GM12878 (cell line): ENCODE measurements around the gene CACNA2D3. TPM values are rescaled to one million over a fixed set of nuclear protein-coding genes. Genes with fewer than 3 reads are reported as not detected.

ENCODE experiments used
- ATAC-seq: fragments of 200-7000 bp; cut with Tn5 transposase; 3 replicates; pipeline ENCODE4 v1.9.1; 2020; ENCODE audit warnings: mild to moderate bottlenecking, moderate library complexity
- BruUV-seq: library from RNA; stranded (reverse); fragments of 400-500 nt; replicated peaks from 2 replicates; lab custom pipeline; 2021; lab: Mats Ljungman, UMichigan
- CTCF ChIA-PET: fragments of 300-600 bp; sonication (Branson Sonifier 250); formaldehyde crosslinking; extraction: SDS; loops from one replicate; lab custom pipeline; 2021; ENCODE audit warnings: inconsistent platforms; lab: Yijun Ruan, JAX
- POLR2A ChIA-PET: fragments of 350-600 bp; formaldehyde crosslinking; extraction: SDS; loops from one replicate; lab custom pipeline; 2021; ENCODE audit warnings: inconsistent platforms; lab: Charles Lee
- RAD21 ChIA-PET: fragments of 300-600 bp; sonication (Branson Sonifier 250); formaldehyde crosslinking; loops from one replicate; lab custom pipeline; 2023; ENCODE audit warnings: antibody characterized with exemption; ENCODE audit not compliant: unreplicated experiment; lab: Charles Lee
- SMC1A ChIA-PET: fragments of 300-600 bp; sonication (Branson Sonifier 250); formaldehyde crosslinking; loops from one replicate; lab custom pipeline; 2023; ENCODE audit not compliant: unreplicated experiment, uncharacterized antibody; lab: Charles Lee
- DNase-seq: peaks from one replicate; pipeline ENCODE4 v3.0.0-alpha.2; 2011; ENCODE audit warnings: low read depth, low spot score
- FAIRE-seq: peaks from 3 replicates; lab custom pipeline; 2011; peaks lifted over from hg19 to GRCh38; lab: Jason Lieb, UNC
- H2AFZ ChIP-seq: 2 replicates; pipeline ENCODE4 v1.6.0; 2011; ENCODE audit warnings: low read depth, low read length, control low read depth; ENCODE audit not compliant: control insufficient read depth
- H3K27ac ChIP-seq: 2 replicates; pipeline ENCODE4 v1.5.1; 2011; ENCODE audit warnings: control low read depth; ENCODE audit not compliant: control insufficient read depth, insufficient read depth
- H3K27me3 ChIP-seq, 2 experiments: replicated peaks in 1 of 2; 2 replicates each; pipeline versions ENCODE4 v1.6.0 to v1.6.1; 2011; ENCODE audit warnings: low read length in 1 of 2; ENCODE audit not compliant: control insufficient read depth in 2 of 2, insufficient read depth in 2 of 2
- H3K36me3 ChIP-seq, 2 experiments: 2 replicates each; pipeline ENCODE4 v1.5.1; 2011; ENCODE audit warnings: low read length in 1 of 2; ENCODE audit not compliant: control insufficient read depth in 2 of 2, insufficient read depth in 2 of 2
- H3K4me1 ChIP-seq: 2 replicates; pipeline ENCODE4 v1.6.1; 2011; ENCODE audit warnings: mild to moderate bottlenecking, low read length, moderate library complexity, mixed read lengths; ENCODE audit not compliant: control insufficient read depth, insufficient read depth
- H3K4me2 ChIP-seq: 2 replicates; pipeline ENCODE4 v1.6.0; 2011; ENCODE audit warnings: control low read depth; ENCODE audit not compliant: control insufficient read depth, insufficient read depth
- H3K4me3 ChIP-seq: fragments of 200-600 bp; sonication (generic); 2 replicates; pipeline ENCODE4 v1.5.1; 2016
- H3K79me2 ChIP-seq: 2 replicates; pipeline ENCODE4 v1.6.0; 2011; ENCODE audit warnings: low read length; ENCODE audit not compliant: control insufficient read depth, insufficient read depth
- H3K9ac ChIP-seq: 2 replicates; pipeline ENCODE4 v1.8.0; 2011; ENCODE audit warnings: low read length, control low read depth, mixed read lengths; ENCODE audit not compliant: control insufficient read depth, insufficient read depth
- H3K9me3 ChIP-seq: replicated peaks from 3 replicates; pipeline ENCODE4 v1.5.1; 2011; ENCODE audit warnings: mild to moderate bottlenecking, low read length; ENCODE audit not compliant: control insufficient read depth, insufficient read depth
- H4K20me1 ChIP-seq: 2 replicates; pipeline ENCODE4 v1.6.0; 2011; ENCODE audit not compliant: control insufficient read depth, insufficient read depth
- CUX1 ChIP-seq: IDR thresholded peaks from 2 replicates; pipeline ENCODE4 v1.6.1; 2012; ENCODE audit warnings: improper control_type of control experiment, low read depth, low read length; ENCODE audit not compliant: insufficient replicate concordance
- MTA2 ChIP-seq: fragments of 450-650 bp; IDR thresholded peaks from 2 replicates; pipeline ENCODE4 v1.6.1; 2016; ENCODE audit warnings: low read depth, mild to moderate bottlenecking, moderate library complexity
- NFXL1 ChIP-seq: fragments of 450-650 bp; IDR thresholded peaks from 2 replicates; pipeline ENCODE4 v1.6.1; 2017; ENCODE audit warnings: antibody characterized with exemption, mild to moderate bottlenecking, borderline replicate concordance
- POLR2AphosphoS2 ChIP-seq: IDR thresholded peaks from 2 replicates; pipeline ENCODE4 v1.6.1; 2011; ENCODE audit warnings: low read depth, mild to moderate bottlenecking, low read length, improper control_type of control experiment, moderate library complexity
- RAD21 ChIP-seq: IDR thresholded peaks from 2 replicates; pipeline ENCODE4 v1.6.1; 2011; ENCODE audit warnings: mild to moderate bottlenecking, low read depth, low read length, moderate library complexity; ENCODE audit not compliant: insufficient read depth
- REST ChIP-seq: IDR thresholded peaks from 2 replicates; pipeline ENCODE4 v1.6.1; 2012; ENCODE audit warnings: mild to moderate bottlenecking, low read depth, low read length
- RUNX3 ChIP-seq: IDR thresholded peaks from 2 replicates; pipeline ENCODE4 v1.6.1; 2012; ENCODE audit warnings: low read length, inconsistent platforms
- SMAD1 ChIP-seq: fragments of 450-650 bp; IDR thresholded peaks from 2 replicates; pipeline ENCODE4 v1.6.1; 2018; ENCODE audit warnings: mild to moderate bottlenecking, low read depth; ENCODE audit not compliant: partially characterized antibody
- SP1 ChIP-seq: IDR thresholded peaks from one replicate; pipeline ENCODE4 v1.6.1; 2011; ENCODE audit warnings: low read depth, low read length
- SREBF1 ChIP-seq: IDR thresholded peaks from 2 replicates; pipeline ENCODE4 v1.6.1; 2012; ENCODE audit warnings: mild to moderate bottlenecking, low read length
- TAF1 ChIP-seq: IDR thresholded peaks from 2 replicates; pipeline ENCODE4 v1.6.1; 2011; ENCODE audit warnings: mild to moderate bottlenecking, low read depth, low read length, borderline replicate concordance
- WRNIP1 ChIP-seq: IDR thresholded peaks from 2 replicates; pipeline ENCODE4 v1.6.1; 2011; ENCODE audit warnings: low read depth, low read length, improper control_type of control experiment, borderline replicate concordance
- YY1 ChIP-seq: IDR thresholded peaks from 2 replicates; pipeline ENCODE4 v1.6.1; 2011; ENCODE audit warnings: low read depth, mild to moderate bottlenecking, low read length
- ZNF622 ChIP-seq: fragments of 450-650 bp; IDR thresholded peaks from 2 replicates; pipeline ENCODE4 v1.6.1; 2017; ENCODE audit warnings: mild to moderate bottlenecking, inconsistent platforms
- WGBS: methylation state at CpG from one replicate; pipeline ENCODE4 v1.1.6; 2016; ENCODE audit warnings: low lambda C conversion rate; ENCODE audit not compliant: insufficient replicate concordance, insufficient coverage; ENCODE audit errors: missing lambda C conversion rate; 5-methylcytosine and 5-hydroxymethylcytosine counted together
- in situ Hi-C: fragments of 300-500 bp; cut with MboI; formaldehyde crosslinking; loops from 9 replicates; pipeline ENCODE4 v1.14.3; 2018; ENCODE audit warnings: mixed read lengths
- intact Hi-C: fragments of 100-400 bp; cut with micrococcal nuclease; formaldehyde crosslinking; loops from one replicate; pipeline ENCODE4 v1.14.2; 2022; ENCODE audit not compliant: unreplicated experiment
- polyA plus RNA-seq, 11 experiments: library from polyadenylated mRNA; depleted of rRNA in 4 of 11; unstranded in 6 of 11; stranded (reverse) in 5 of 11; fragments of >200 nt; fragmentation: Nextera tagmentation in 4 of 11; fragmentation: Illumina TruSeq in 1 of 11; extraction: Ambion mirVana in 4 of 11; extraction: Trizol in 1 of 11; gene quantifications; 1 replicate in 1 of 11; 2 replicates in 10 of 11; pipeline versions ENCODE4 v1.2.1 to v1.2.3, GENCODE V29; 2011 to 2016; ENCODE audit warnings: inconsistent platforms in 2 of 11, missing spikeins in 2 of 11, low read depth in 1 of 11
- total RNA-seq, 4 experiments: library from RNA; depleted of rRNA in 3 of 4; stranded (reverse); fragments of >200 nt in 3 of 4; fragmentation: Illumina TruSeq in 1 of 4; extraction: Trizol in 1 of 4; gene quantifications; 2 replicates each; pipeline versions ENCODE4 v1.2.1 to v1.2.3, GENCODE V29; 2013 to 2021

CACNA2D3 gene
- total and polyA plus RNA-seq, 10 of the 15 experiments (the other 5 are each of a cell fraction or from before 2014, with no cell fraction given): not detected

- POLR2A ChIA-PET: no interaction called here
- intact Hi-C loops (no loop called here), in situ Hi-C loops (no loop called here)
- Histone ChIP-seq H3K4me3 (no peak overlapping the region), H3K9me3 (no peaks in the 10 kb centered on the region), H3K27me3 (no peaks in the 10 kb centered on the region), H4K20me1 (no peaks in the 10 kb centered on the region), H3K4me1 (no peaks in the 10 kb centered on the region), H3K36me3 (no peaks in the 10 kb centered on the region), H3K9ac (no peak overlapping the region), H3K27ac (no peak overlapping the region), H3K4me2 (no peak overlapping the region), H2AFZ (no peak overlapping the region), H3K79me2 (no peaks in the 10 kb centered on the region)
- SMC1A ChIA-PET: no interaction called here
- ATAC-seq (no peak), FAIRE-seq (no peak), DNase-seq (no peak)
- TF ChIP-seq RAD21: no peak
- TF ChIP-seq WRNIP1: no peak
- no peak for TF ChIP-seq NFXL1
- no peak for TF ChIP-seq RUNX3
- no peak for TF ChIP-seq TAF1
- TF ChIP-seq YY1: no peak
- no peak for TF ChIP-seq SP1
- TF ChIP-seq CUX1: no peak
- no peak for TF ChIP-seq ZNF622
- TF ChIP-seq REST: no peak
- no peak for TF ChIP-seq SREBF1
- no peak for TF ChIP-seq SMAD1
- no peak for TF ChIP-seq POLR2AphosphoS2
- TF ChIP-seq MTA2: no peak
- 27% methylated on average over 2 of the region's 2 CpGs for WGBS
- RAD21 ChIA-PET: no interaction called here
- CTCF ChIA-PET: no interaction called here
- no TSS peak for BruUV-seq
Observed at GRCh38 chr3:55042591-55042990, 920.2 kb downstream of the CACNA2D3 start.
